Smooth muscle cell (in vitro differentiated cells): ENCODE data around the gene IL2. TPM values are rescaled to one million over a fixed set of nuclear protein-coding genes. Genes with fewer than 3 reads are reported as not detected.

Experiments
- DNase-seq: peaks from one replicate; lab custom pipeline; 2025; ENCODE audit not compliant: unreplicated experiment; lab: John Stamatoyannopoulos, UW
- H2AFZ ChIP-seq: fragments of 200-600 bp; sonication (generic); 2 replicates; pipeline ENCODE4 v1.6.0; 2016; ENCODE audit warnings: antibody characterized with exemption, low read depth, mild to moderate bottlenecking
- H3F3A ChIP-seq: fragments of 200-600 bp; sonication (generic); 2 replicates; pipeline ENCODE4 v1.6.0; 2017; ENCODE audit warnings: antibody characterized with exemption, low read depth
- H3K27ac ChIP-seq: fragments of 200-600 bp; sonication (generic); 2 replicates; pipeline ENCODE4 v1.5.1; 2016; ENCODE audit warnings: low read depth, mild to moderate bottlenecking
- H3K27me3 ChIP-seq: fragments of 200-600 bp; sonication (generic); 2 replicates; pipeline ENCODE4 v1.6.1; 2016; ENCODE audit warnings: low read depth, mild to moderate bottlenecking
- H3K36me3 ChIP-seq: fragments of 200-600 bp; sonication (generic); 2 replicates; pipeline ENCODE4 v1.5.1; 2016; ENCODE audit warnings: low read depth
- H3K4me1 ChIP-seq: fragments of 200-600 bp; sonication (generic); 2 replicates; pipeline ENCODE4 v1.5.1; 2016; ENCODE audit warnings: low read depth
- H3K4me2 ChIP-seq: fragments of 200-600 bp; sonication (generic); 2 replicates; pipeline ENCODE4 v1.6.0; 2016; ENCODE audit warnings: mild to moderate bottlenecking
- H3K4me3 ChIP-seq: fragments of 200-600 bp; sonication (generic); 2 replicates; pipeline ENCODE4 v1.5.1; 2016; ENCODE audit warnings: mild to moderate bottlenecking
- H3K79me2 ChIP-seq: fragments of 200-600 bp; sonication (generic); 2 replicates; pipeline ENCODE4 v1.6.0; 2016; ENCODE audit warnings: low read depth, mild to moderate bottlenecking
- H3K9ac ChIP-seq: fragments of 200-600 bp; sonication (generic); 2 replicates; pipeline ENCODE4 v1.6.0; 2016; ENCODE audit warnings: low read depth
- H3K9me3 ChIP-seq: fragments of 200-600 bp; sonication (generic); replicated peaks from 2 replicates; pipeline ENCODE4 v1.5.1; 2016; ENCODE audit warnings: low read depth
- H4K20me1 ChIP-seq: fragments of 200-600 bp; sonication (generic); 2 replicates; pipeline ENCODE4 v1.6.0; 2016; ENCODE audit warnings: low read depth
- CTCF ChIP-seq: fragments of 200-600 bp; sonication (generic); IDR thresholded peaks from 2 replicates; pipeline ENCODE4 v1.5.1; 2017; ENCODE audit warnings: borderline replicate concordance, mild to moderate bottlenecking, antibody characterized with exemption; ENCODE audit not compliant: insufficient read depth, poor library complexity, severe bottlenecking
- WGBS: methylation state at CpG from one replicate; pipeline ENCODE4 v1.1.7; 2016; ENCODE audit warnings: low lambda C conversion rate; 5-methylcytosine and 5-hydroxymethylcytosine counted together
- polyA plus RNA-seq: library from polyadenylated mRNA; unstranded; fragments of >200 nt; fragmentation: Nextera tagmentation; extraction: Ambion mirVana; gene quantifications from 2 replicates; pipeline ENCODE4 v1.2.1, GENCODE V29; 2016
- total RNA-seq: library from RNA; depleted of rRNA; stranded (reverse); fragments of >200 nt; gene quantifications from 2 replicates; pipeline ENCODE4 v1.2.3, GENCODE V29; 2014

Gene IL2
- total and polyA plus RNA-seq, 2 experiments from 2014 or later, result not detected

- no peak overlapping the region for H3K4me2 ChIP-seq
- H3K36me3 ChIP-seq, result no peaks in the 10 kb centered on the region
- TF ChIP-seq CTCF, result no peak
- H3K27ac ChIP-seq, result no peak overlapping the region
- no peaks in the 10 kb centered on the region for H4K20me1 ChIP-seq
- no peaks in the 10 kb centered on the region for H3K27me3 ChIP-seq
- H3F3A ChIP-seq, result no peaks in the 10 kb centered on the region
- no peak for DNase-seq
- H2AFZ ChIP-seq, result peak overlapping the region; percentile 12
- H3K79me2 ChIP-seq, result no peaks in the 10 kb centered on the region
- no peak overlapping the region for H3K4me3 ChIP-seq
- no peak overlapping the region for H3K9ac ChIP-seq
- H3K4me1 ChIP-seq, result no peaks in the 10 kb centered on the region
- WGBS, result 88% methylated on average over 1 of the region's 1 CpG
- no peaks in the 10 kb centered on the region for H3K9me3 ChIP-seq
Measured at GRCh38 chr4:122480655-122481487, 24.3 kb upstream of the IL2 start.

GRCh38 chr4:122479935-122480416, 23.5 kb upstream of the IL2 start:
- H3K79me2 ChIP-seq, result no peaks in the 10 kb centered on the region
- no peak overlapping the region for H3K4me3 ChIP-seq
- H3K27me3 ChIP-seq, result no peaks in the 10 kb centered on the region
- no peaks in the 10 kb centered on the region for H4K20me1 ChIP-seq
- DNase-seq, result no peak
- no peaks in the 10 kb centered on the region for H3K9me3 ChIP-seq
- H3K4me2 ChIP-seq, result peak overlapping the region; percentile 47
- H2AFZ ChIP-seq, result peak overlapping the region; percentile 12
- H3F3A ChIP-seq, result no peaks in the 10 kb centered on the region
- WGBS, result 33% methylated on average over 5 of the region's 5 CpGs
- H3K4me1 ChIP-seq, result no peaks in the 10 kb centered on the region
- no peaks in the 10 kb centered on the region for H3K36me3 ChIP-seq
- H3K9ac ChIP-seq, result no peak overlapping the region
- no peak overlapping the region for H3K27ac ChIP-seq
- TF ChIP-seq CTCF, result no peak

GRCh38 chr4:122476745-122477144, 20.2 kb upstream of the IL2 start:
- Histone ChIP-seq H4K20me1 (no peaks in the 10 kb centered on the region), H3K4me1 (no peaks in the 10 kb centered on the region), H3K4me2 (no peak overlapping the region), H3K27ac (no peak overlapping the region), H3K9me3 (no peaks in the 10 kb centered on the region), H3K36me3 (no peaks in the 10 kb centered on the region), H3K4me3 (no peak overlapping the region), H3K27me3 (no peaks in the 10 kb centered on the region), H2AFZ (peak overlapping the region; percentile 10), H3K9ac (no peak overlapping the region), H3K79me2 (no peaks in the 10 kb centered on the region), H3F3A (no peaks in the 10 kb centered on the region)
- TF ChIP-seq CTCF, result no peak
- WGBS, result 88% methylated on average over 1 of the region's 1 CpG
- no peak for DNase-seq

- DNase-seq, result no peak
- Histone ChIP-seq H3K4me1 (no peaks in the 10 kb centered on the region), H3K9ac (no peak overlapping the region), H3F3A (no peaks in the 10 kb centered on the region), H3K27ac (no peak overlapping the region), H3K27me3 (no peaks in the 10 kb centered on the region), H3K9me3 (no peaks in the 10 kb centered on the region), H3K4me2 (no peak overlapping the region), H2AFZ (no peak overlapping the region), H3K36me3 (no peaks in the 10 kb centered on the region), H3K79me2 (no peaks in the 10 kb centered on the region), H4K20me1 (no peaks in the 10 kb centered on the region), H3K4me3 (no peak overlapping the region)
- 83% methylated on average over 1 of the region's 1 CpG for WGBS
- no peak for TF ChIP-seq CTCF
Measured at GRCh38 chr4:122476126-122476525, 19.6 kb upstream of the IL2 start.
